ENCODE measurements around the gene WDSUB1. TPM values are rescaled to one million over a fixed set of nuclear protein-coding genes. Genes with fewer than 3 reads are reported as not detected.

Gene WDSUB1
- total and polyA plus RNA-seq, 2 donors (not counting 3 experiments of a cell fraction or from before 2014, with no cell fraction given): 4.0 to 4.8 TPM

DNA sequence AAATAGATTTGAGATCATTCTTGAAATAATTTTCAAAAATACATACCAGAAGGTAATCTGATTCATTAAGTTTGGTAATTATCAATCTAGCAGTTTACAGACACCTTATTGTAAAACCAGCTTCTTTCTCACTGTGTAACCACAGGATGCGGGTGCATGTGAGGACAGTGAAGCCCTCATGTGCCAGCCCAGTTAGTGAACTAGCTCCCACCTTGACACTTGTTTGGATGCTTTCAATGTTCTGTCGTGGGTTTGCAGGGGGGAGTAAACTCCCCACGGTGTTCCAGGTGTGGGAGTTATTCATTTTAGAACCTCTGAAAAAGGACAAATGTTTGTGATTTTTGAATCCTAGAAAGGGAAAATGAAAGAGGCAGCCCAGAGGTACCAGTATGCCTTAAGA is 59.0 kb downstream of the WDSUB1 start:
- DNase-seq (ENCODE audit: low read depth, low spot score): no peak
- Histone ChIP-seq H3K4me1 (ENCODE audit: control insufficient read depth, extremely low read depth, insufficient read depth, low read length) (peaks cover 27% of the 10 kb centered on the region), H4K20me1 (replicated peaks; ENCODE audit: control insufficient read depth, extremely low read depth, insufficient read depth, low read length) (no peaks in the 10 kb centered on the region), H3K27ac (ENCODE audit: insufficient read depth, low read depth, low read length) (no peak overlapping the region), H3K79me2 (ENCODE audit: control insufficient read depth, insufficient read depth, low read length) (no peaks in the 10 kb centered on the region), H3K36me3 (ENCODE audit: control insufficient read depth in 2 of 2, extremely low read depth in 1 of 2, insufficient read depth in 2 of 2, low read length in 2 of 2) (peaks cover 37 to 47% of the 10 kb centered on the region in 2 experiments), H2AFZ (ENCODE audit: low read depth, low read length) (no peak overlapping the region), H3K4me2 (ENCODE audit: insufficient read depth, low read length) (no peak overlapping the region), H3K27me3 (ENCODE audit: control insufficient read depth in 2 of 2, insufficient read depth in 2 of 2, low read length in 2 of 2) (no peaks in the 10 kb centered on the region), H3K9ac (replicated peaks; ENCODE audit: extremely low read depth, insufficient read depth, low read length) (no peak overlapping the region), H3K9me3 (replicated peaks; ENCODE audit: control insufficient read depth, insufficient read depth, low read length) (no peaks in the 10 kb centered on the region), H3K4me3 (replicated peaks in 1 of 3; ENCODE audit: insufficient read depth in 1 of 3, low read depth in 1 of 3, low read length in 3 of 3) (no peak overlapping the region), H3K9me1 (replicated peaks; ENCODE audit: control insufficient read depth, extremely low read depth, insufficient read depth, low read length) (no peaks in the 10 kb centered on the region)
- intact Hi-C loops (cut with micrococcal nuclease) (no loop called here), dilution Hi-C loops (cut with MboI; ENCODE audit: extremely low pct_ligation_motif_present, low sequenced_read_pairs) (no loop called here)
- ChIA-PET POLR2A (no interaction called here), CTCF (interaction anchor here (1.3 kb wide), 1 partner anchor 20 kb away, joined by 3 read pairs; no protein-coding TSS in a partner anchor)
- no peak for FAIRE-seq
- TF ChIP-seq JUN (IDR thresholded peaks at IDR 0.05; ENCODE audit: borderline replicate concordance, insufficient read depth, insufficient read length, low read depth) (no peak), MYC (IDR thresholded peaks at IDR 0.05; ENCODE audit: low read depth, low read length) (no peak), GATA2 (IDR thresholded peaks at IDR 0.05; ENCODE audit: insufficient read depth, insufficient read length, low read depth, low read length) (no peak), FOS (IDR thresholded peaks at IDR 0.05; ENCODE audit: borderline replicate concordance, insufficient read depth, low read length) (no peak), POLR2A (IDR thresholded peaks at IDR 0.05; ENCODE audit: low read depth, low read length) (no peak), POLR2AphosphoS5 (IDR thresholded peaks at IDR 0.05; ENCODE audit: insufficient read depth, low read depth, low read length) (no peak), EZH2 (IDR thresholded peaks at IDR 0.05; ENCODE audit: borderline replicate concordance, low read depth, low read length, severe bottlenecking) (no peak)
- TF ChIP-seq, protein P1, sequence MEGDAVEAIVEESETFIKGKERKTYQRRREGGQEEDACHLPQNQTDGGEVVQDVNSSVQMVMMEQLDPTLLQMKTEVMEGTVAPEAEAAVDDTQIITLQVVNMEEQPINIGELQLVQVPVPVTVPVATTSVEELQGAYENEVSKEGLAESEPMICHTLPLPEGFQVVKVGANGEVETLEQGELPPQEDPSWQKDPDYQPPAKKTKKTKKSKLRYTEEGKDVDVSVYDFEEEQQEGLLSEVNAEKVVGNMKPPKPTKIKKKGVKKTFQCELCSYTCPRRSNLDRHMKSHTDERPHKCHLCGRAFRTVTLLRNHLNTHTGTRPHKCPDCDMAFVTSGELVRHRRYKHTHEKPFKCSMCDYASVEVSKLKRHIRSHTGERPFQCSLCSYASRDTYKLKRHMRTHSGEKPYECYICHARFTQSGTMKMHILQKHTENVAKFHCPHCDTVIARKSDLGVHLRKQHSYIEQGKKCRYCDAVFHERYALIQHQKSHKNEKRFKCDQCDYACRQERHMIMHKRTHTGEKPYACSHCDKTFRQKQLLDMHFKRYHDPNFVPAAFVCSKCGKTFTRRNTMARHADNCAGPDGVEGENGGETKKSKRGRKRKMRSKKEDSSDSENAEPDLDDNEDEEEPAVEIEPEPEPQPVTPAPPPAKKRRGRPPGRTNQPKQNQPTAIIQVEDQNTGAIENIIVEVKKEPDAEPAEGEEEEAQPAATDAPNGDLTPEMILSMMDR (IDR thresholded peaks at IDR 0.05; ENCODE audit: extremely low read depth in 1 of 2, insufficient read depth in 1 of 2, low read depth in 1 of 2, low read length in 2 of 2): no peak
- TF ChIP-seq, protein P2, sequence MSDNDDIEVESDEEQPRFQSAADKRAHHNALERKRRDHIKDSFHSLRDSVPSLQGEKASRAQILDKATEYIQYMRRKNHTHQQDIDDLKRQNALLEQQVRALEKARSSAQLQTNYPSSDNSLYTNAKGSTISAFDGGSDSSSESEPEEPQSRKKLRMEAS (IDR thresholded peaks at IDR 0.05; ENCODE audit: insufficient read depth, insufficient read length): no peak
- BruUV-seq (replicated peaks): no TSS peak
